RWPE2 (cell line): ENCODE measurements around the gene LYSMD1.

Source experiments
- ATAC-seq: fragments of 200-7000 bp; cut with Tn5 transposase; 3 replicates; pipeline ENCODE4 v1.9.1; 2021; ENCODE audit warnings: low read depth
- DNase-seq: peaks from one replicate; pipeline ENCODE4 v3.0.0-alpha.2; 2020; ENCODE audit warnings: low spot score
- H3K27ac ChIP-seq: fragments of 450-650 bp; 2 replicates; pipeline ENCODE4 v1.5.1; 2017; ENCODE audit warnings: mild to moderate bottlenecking; ENCODE audit not compliant: poor library complexity, severe bottlenecking
- H3K27me3 ChIP-seq: fragments of 250-450 bp; sonication (Bioruptor Pico); 2 replicates; pipeline ENCODE4 v1.5.1; 2021; ENCODE audit warnings: mild to moderate bottlenecking, moderate library complexity; ENCODE audit not compliant: insufficient read depth, poor library complexity, severe bottlenecking
- H3K36me3 ChIP-seq: fragments of 250-450 bp; sonication (Bioruptor Pico); 2 replicates; pipeline ENCODE4 v1.5.1; 2020; ENCODE audit warnings: low read depth, mild to moderate bottlenecking, moderate library complexity
- H3K4me1 ChIP-seq: fragments of 250-450 bp; sonication (Bioruptor Pico); 2 replicates; pipeline ENCODE4 v1.5.1; 2021; ENCODE audit warnings: mild to moderate bottlenecking, moderate library complexity; ENCODE audit not compliant: insufficient read depth, poor library complexity, severe bottlenecking
- H3K4me3 ChIP-seq: fragments of 250-450 bp; sonication (Bioruptor Pico); 2 replicates; pipeline ENCODE4 v1.5.1; 2021; ENCODE audit warnings: mild to moderate bottlenecking, moderate library complexity; ENCODE audit not compliant: severe bottlenecking
- H3K9me3 ChIP-seq: fragments of 250-450 bp; sonication (Bioruptor Pico); 2 replicates; pipeline ENCODE4 v1.5.1; 2021; ENCODE audit warnings: mild to moderate bottlenecking, moderate library complexity; ENCODE audit not compliant: severe bottlenecking
- CTCF ChIP-seq: fragments of 450-650 bp; IDR thresholded peaks from one replicate; pipeline ENCODE4 v1.5.1; 2017; ENCODE audit warnings: mild to moderate bottlenecking, moderate library complexity; ENCODE audit not compliant: poor library complexity, severe bottlenecking

The LYSMD1 gene

DNA sequence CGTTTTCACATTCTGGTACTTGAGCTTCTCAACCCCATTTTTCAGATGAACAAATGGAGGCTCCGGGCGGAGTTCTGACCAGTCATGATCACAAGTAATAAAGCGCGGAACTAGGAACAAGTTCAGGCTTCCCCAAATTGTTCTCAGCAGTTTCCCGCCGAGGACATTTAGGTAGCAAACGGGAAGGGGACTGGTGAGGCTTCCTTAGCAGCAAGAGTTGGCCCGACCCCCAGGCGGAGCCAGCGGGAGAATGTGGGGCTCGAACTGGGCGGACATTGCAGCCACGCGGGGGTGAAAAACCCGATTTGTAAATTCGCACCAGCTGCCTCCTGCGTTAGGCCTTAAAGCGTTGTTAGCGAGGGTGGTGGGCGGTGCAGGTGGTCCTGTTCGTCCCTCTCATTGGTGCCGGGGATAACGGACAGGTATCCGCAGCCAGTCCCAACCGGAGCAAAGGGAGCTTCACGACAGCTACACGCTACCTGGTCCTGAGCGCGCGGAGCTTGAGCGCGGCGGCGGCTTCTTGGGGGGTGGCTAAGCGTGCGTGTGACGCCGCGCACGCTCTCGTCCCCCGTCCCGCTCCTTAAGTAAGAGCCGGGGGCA is 34.6 kb downstream of the LYSMD1 start:
- no peaks in the 10 kb centered on the region for H3K4me1 ChIP-seq
- no peaks in the 10 kb centered on the region for H3K27me3 ChIP-seq
- peak overlapping the region; percentile 11 for H3K4me3 ChIP-seq
- peak; percentile 96 for ATAC-seq
- no peaks in the 10 kb centered on the region for H3K36me3 ChIP-seq
- H3K27ac ChIP-seq, result no peak overlapping the region
- DNase-seq, result peak; percentile 82
- no peaks in the 10 kb centered on the region for H3K9me3 ChIP-seq
- TF ChIP-seq CTCF, result no peak

DNA sequence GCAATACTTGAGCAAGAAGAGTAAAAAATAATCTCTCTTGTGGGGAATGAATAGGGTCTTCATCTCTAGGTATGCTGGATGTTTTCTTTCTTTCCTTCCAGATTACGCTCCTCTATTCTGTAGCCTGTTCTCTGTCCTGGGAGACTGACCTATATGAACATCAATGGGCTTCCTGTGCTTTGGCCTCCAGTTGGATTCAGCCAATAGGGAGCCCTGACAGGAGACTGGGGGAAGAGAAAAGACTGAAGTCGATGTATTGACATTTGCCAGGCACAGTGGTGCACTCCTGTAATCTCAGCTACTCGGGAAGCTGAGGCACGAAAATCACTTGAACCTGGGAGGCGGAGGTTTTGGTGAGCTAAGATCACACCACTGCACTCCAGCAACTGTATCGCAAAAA is 36.9 kb downstream of the LYSMD1 start:
- Histone ChIP-seq H3K9me3 (no peaks in the 10 kb centered on the region), H3K36me3 (no peaks in the 10 kb centered on the region), H3K4me1 (no peaks in the 10 kb centered on the region), H3K27me3 (no peaks in the 10 kb centered on the region), H3K27ac (no peak overlapping the region), H3K4me3 (no peak overlapping the region)
- ATAC-seq, result no peak
- DNase-seq, result no peak
- TF ChIP-seq CTCF, result no peak

- H3K9me3 ChIP-seq, result no peaks in the 10 kb centered on the region
- DNase-seq (no peak), ATAC-seq (no peak)
These were observed 40.8 kb downstream of the LYSMD1 start for GRCh38 chr1:151124763-151125403.

GRCh38 chr1:151113877-151114276 is 51.8 kb downstream of the LYSMD1 start:
- Histone ChIP-seq H3K4me3 (no peak overlapping the region), H3K4me1 (no peaks in the 10 kb centered on the region), H3K36me3 (no peaks in the 10 kb centered on the region), H3K9me3 (no peaks in the 10 kb centered on the region), H3K27me3 (no peaks in the 10 kb centered on the region), H3K27ac (no peak overlapping the region)
- no peak for TF ChIP-seq CTCF
- DNase-seq, result no peak
- ATAC-seq, result no peak

More at GRCh38 chr1:151124763-151125403, 40.8 kb downstream of the LYSMD1 start:
- Histone ChIP-seq H3K36me3 (no peaks in the 10 kb centered on the region), H3K4me3 (no peak overlapping the region), H3K4me1 (no peaks in the 10 kb centered on the region), H3K27ac (no peak overlapping the region), H3K27me3 (no peaks in the 10 kb centered on the region)
- no peak for TF ChIP-seq CTCF
